ENCODE measurements around the gene ARHGAP15. TPM values are rescaled to one million over a fixed set of nuclear protein-coding genes. Genes with fewer than 3 reads are reported as not detected.

ARHGAP15 gene
- total and polyA plus RNA-seq, 10 donors = 55.8 to 219 (median 130) TPM

GRCh38 chr2:143176606-143177005 lies 47.4 kb downstream of the ARHGAP15 start:
- Histone ChIP-seq H3K4me3 (peak overlapping the region in 3 of 8 donors; percentile 3 to 52 (median 21)), H3K9me3 (peaks cover 0 to 17% (median 13%) of the 10 kb centered on the region in 8 donors), H3K4me1 (peaks cover 3 to 60% (median 22%) of the 10 kb centered on the region in 6 donors), H3K36me3 (peaks cover 0 to 23% (median 0%) of the 10 kb centered on the region in 6 donors), H3K27ac (peak overlapping the region; percentile 61 to 86 (median 78)), H3K27me3 (replicated peaks in 1 of 7) (no peaks in the 10 kb centered on the region)
- DNase-seq = peak; percentile 66
- TF ChIP-seq CTCF (IDR thresholded peaks at IDR 0.05 in 8 of 11, conservative IDR thresholded peaks at IDR 0.05 in 3 of 11) (no peak), POLR2A (IDR thresholded peaks at IDR 0.05) (no peak), POLR2AphosphoS5 (IDR thresholded peaks at IDR 0.05) (no peak)
- 49 to 67% (median 65%) methylated on average over 3 of the region's 3 CpGs for WGBS, 5 donors
- intact Hi-C loops (cut with DNase I; ENCODE audit: low total_unique reads) = no loop called here

DNA sequence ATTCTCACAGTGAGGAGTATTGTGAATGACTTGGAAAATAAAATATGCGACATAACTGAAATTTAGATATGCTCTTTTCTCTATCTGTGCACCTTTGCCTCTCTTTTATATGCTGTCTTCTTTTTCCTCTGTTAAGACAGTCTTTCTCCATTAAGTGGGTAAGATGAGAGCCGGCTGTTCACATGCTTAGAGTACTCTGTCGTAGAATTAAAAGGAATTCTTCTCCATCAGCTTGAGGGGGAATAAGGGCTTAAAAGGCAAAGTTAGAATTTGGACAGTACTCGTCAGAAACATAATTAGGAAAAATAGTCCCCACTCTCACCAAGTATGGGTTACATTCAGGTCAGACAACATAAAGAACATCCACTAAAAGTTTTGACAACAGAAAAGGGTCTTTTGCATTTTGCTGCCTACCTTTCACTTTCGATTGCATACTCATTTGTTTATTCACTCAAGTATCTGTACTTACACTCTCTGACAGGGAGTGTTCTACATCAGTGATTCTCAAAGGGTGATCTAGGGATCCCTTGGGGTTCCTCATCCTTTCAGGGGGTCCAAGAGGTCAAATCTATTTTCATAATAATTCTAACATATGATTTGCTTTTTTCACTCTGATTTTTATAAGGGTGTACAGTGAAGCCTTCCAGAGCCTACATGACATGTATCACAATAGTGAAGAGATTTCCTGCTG lies 48.0 kb downstream of the ARHGAP15 start:
- intact Hi-C loops (cut with DNase I; ENCODE audit: low total_unique reads) = no loop called here
- no peak for DNase-seq
- H3K27me3 ChIP-seq (replicated peaks in 1 of 7) = no peaks in the 10 kb centered on the region
- H3K4me3 ChIP-seq = peak overlapping the region in 6 of 8 donors; percentile 3 to 52 (median 14)
- H3K36me3 ChIP-seq = peaks cover 0 to 16% (median 0%) of the 10 kb centered on the region in 6 donors
- H3K9me3 ChIP-seq = peaks cover 0 to 17% (median 13%) of the 10 kb centered on the region in 8 donors
- TF ChIP-seq POLR2AphosphoS5 (IDR thresholded peaks at IDR 0.05) (no peak), POLR2A (IDR thresholded peaks at IDR 0.05) (no peak), CTCF (IDR thresholded peaks at IDR 0.05 in 8 of 11, conservative IDR thresholded peaks at IDR 0.05 in 3 of 11) (no peak)
- H3K27ac ChIP-seq = peak overlapping the region; percentile 61 to 86 (median 78)
- 59 to 73% (median 67%) methylated on average over 5 of the region's 5 CpGs for WGBS, 5 donors
- H3K4me1 ChIP-seq = peaks cover 3 to 64% (median 22%) of the 10 kb centered on the region in 6 donors

- Histone ChIP-seq H3K27me3 (replicated peaks in 1 of 7) (no peaks in the 10 kb centered on the region), H3K27ac (no peak overlapping the region), H3K4me3 (no peak overlapping the region), H3K4me1 (peaks cover 3 to 64% (median 27%) of the 10 kb centered on the region in 6 donors), H3K9me3 (peaks cover 0 to 17% (median 13%) of the 10 kb centered on the region in 8 donors), H3K36me3 (peaks cover 0 to 13% (median 0%) of the 10 kb centered on the region in 6 donors)
- no peak for DNase-seq
- TF ChIP-seq POLR2A (IDR thresholded peaks at IDR 0.05) = no peak
- no peak for TF ChIP-seq POLR2AphosphoS5 (IDR thresholded peaks at IDR 0.05)
- no peak for TF ChIP-seq CTCF (IDR thresholded peaks at IDR 0.05 in 8 of 11, conservative IDR thresholded peaks at IDR 0.05 in 3 of 11)
- intact Hi-C loops (cut with DNase I; ENCODE audit: low total_unique reads) = no loop called here
Measured at GRCh38 chr2:143181494-143181893, 52.3 kb downstream of the ARHGAP15 start.

DNA sequence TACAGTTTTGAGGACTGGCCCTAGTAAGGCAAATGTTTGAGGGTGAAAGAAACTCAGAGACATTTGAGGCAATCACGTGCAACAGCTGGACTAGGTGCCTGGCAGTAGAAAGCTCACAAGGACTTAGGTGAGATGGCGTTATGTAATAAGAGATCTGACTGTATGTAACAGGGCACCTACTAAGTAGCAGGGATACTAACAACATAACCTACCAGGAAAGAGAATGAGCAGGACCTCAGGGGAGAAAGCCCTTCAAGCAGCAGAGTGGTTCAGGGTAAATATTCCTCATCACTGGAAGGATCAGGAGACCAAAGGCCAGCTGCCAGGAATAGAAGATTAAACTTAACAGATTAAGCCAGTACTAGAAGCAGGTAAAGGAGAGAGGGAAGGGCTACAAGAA lies 53.4 kb downstream of the ARHGAP15 start:
- 89 to 96% (median 90%) methylated on average over 2 of the region's 2 CpGs for WGBS, 5 donors
- no peaks in the 10 kb centered on the region for H3K27me3 ChIP-seq (replicated peaks in 1 of 7)
- H3K27ac ChIP-seq = peak overlapping the region in 4 of 8 donors; percentile 8 to 40 (median 34)
- H3K4me1 ChIP-seq = peaks cover 0 to 52% (median 17%) of the 10 kb centered on the region in 6 donors
- DNase-seq = no peak
- TF ChIP-seq POLR2A (IDR thresholded peaks at IDR 0.05) = no peak
- TF ChIP-seq POLR2AphosphoS5 (IDR thresholded peaks at IDR 0.05) = no peak
- TF ChIP-seq CTCF (IDR thresholded peaks at IDR 0.05 in 8 of 11, conservative IDR thresholded peaks at IDR 0.05 in 3 of 11) = no peak
- intact Hi-C loops (cut with DNase I; ENCODE audit: low total_unique reads) = no loop called here
- H3K36me3 ChIP-seq = peaks cover 0 to 13% (median 0%) of the 10 kb centered on the region in 6 donors
- no peak overlapping the region for H3K4me3 ChIP-seq
- H3K9me3 ChIP-seq = peaks cover 0 to 17% (median 13%) of the 10 kb centered on the region in 8 donors

Data from spleen (tissue), 11 donors.